Dendritic cell treated with granulocyte-macrophage colony-stimulating factor and Interleukin-4, amounts not matched to agents 40 ng/mL and 50 ng/mL, for 4 days (primary cell): ENCODE data around the gene FBXO31.
A peak's percentile ranks its signal among the peaks of the same experiment; 100 is the strongest.
"Not testable (repeated sequence)": the region's sequence is repeated elsewhere in the genome, so short reads cannot be mapped to it uniquely, and the experiment has no call there.

ENCODE experiments used
- H3K27ac Mint-ChIP-seq: one replicate; pipeline ENCODE4 v1.8.0; 2022; ENCODE audit warnings: mild to moderate bottlenecking, mixed read lengths
- H3K27me3 Mint-ChIP-seq: one replicate; pipeline ENCODE4 v1.8.0; 2022; ENCODE audit warnings: mild to moderate bottlenecking, mixed read lengths
- H3K36me3 Mint-ChIP-seq: one replicate; pipeline ENCODE4 v1.8.0; 2022; ENCODE audit warnings: low read depth, mixed read lengths
- H3K4me1 Mint-ChIP-seq: one replicate; pipeline ENCODE4 v1.8.0; 2022; ENCODE audit warnings: low read depth, mixed read lengths
- H3K4me3 Mint-ChIP-seq: one replicate; pipeline ENCODE4 v1.8.0; 2022; ENCODE audit warnings: mild to moderate bottlenecking, moderate library complexity, mixed read lengths
- H3K9me3 Mint-ChIP-seq: one replicate; pipeline ENCODE4 v1.8.0; 2022; ENCODE audit warnings: mixed read lengths
- intact Hi-C: fragments of 100-400 bp; cut with micrococcal nuclease; formaldehyde crosslinking; loops from one replicate; pipeline ENCODE4 v1.15.0; 2022

The FBXO31 gene

DNA sequence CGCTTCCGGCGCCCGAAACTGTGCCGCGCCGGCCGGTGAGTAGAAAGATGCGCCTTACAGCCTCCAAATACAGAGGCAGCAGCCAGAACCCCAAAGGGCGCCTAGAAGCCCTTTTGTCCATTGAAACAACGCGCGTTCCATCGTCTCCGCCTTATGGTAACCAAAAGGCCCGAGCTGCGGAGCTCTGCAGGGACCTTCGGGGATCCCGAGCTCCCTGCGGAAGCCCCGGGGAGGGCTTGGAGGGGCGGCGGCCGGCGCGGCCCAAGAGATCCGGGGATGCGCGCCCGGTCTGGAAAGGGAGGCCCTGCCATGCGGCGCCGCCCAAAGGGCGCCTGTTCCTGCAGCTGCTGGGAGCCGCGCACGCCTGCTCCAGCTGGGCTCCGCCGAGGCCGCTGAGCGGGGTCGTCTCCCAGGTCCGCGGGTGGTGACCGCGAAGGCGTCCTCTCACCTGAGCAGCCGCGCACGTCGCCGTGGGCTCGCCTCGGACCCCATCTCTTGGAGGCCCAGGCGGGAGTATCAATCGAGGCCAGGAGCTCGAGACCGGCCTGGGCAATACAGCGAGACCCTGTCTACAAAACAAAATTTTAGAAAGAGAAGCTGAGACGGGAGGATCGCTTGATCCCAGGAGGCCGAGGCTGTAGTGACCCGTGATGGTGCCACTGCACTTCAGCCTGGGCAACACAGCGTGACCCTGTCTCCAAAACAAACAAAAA lies 742 bp upstream of the FBXO31 start:
- Mint-ChIP-seq H3K36me3 (peaks cover 2% of the 10 kb centered on the region), H3K4me3 (peak overlapping the region; percentile 85), H3K27me3 (peaks cover 22% of the 10 kb centered on the region), H3K4me1 (peaks cover 63% of the 10 kb centered on the region), H3K9me3 (no peaks in the 10 kb centered on the region), H3K27ac (peak overlapping the region; percentile 92)
- intact Hi-C loops = loop anchor here (1.0 to 10.0 kb wide), 2 partner anchors 8 to 380 kb away; partner anchors contain the start of genes KLHDC4 and MAP1LC3B

DNA sequence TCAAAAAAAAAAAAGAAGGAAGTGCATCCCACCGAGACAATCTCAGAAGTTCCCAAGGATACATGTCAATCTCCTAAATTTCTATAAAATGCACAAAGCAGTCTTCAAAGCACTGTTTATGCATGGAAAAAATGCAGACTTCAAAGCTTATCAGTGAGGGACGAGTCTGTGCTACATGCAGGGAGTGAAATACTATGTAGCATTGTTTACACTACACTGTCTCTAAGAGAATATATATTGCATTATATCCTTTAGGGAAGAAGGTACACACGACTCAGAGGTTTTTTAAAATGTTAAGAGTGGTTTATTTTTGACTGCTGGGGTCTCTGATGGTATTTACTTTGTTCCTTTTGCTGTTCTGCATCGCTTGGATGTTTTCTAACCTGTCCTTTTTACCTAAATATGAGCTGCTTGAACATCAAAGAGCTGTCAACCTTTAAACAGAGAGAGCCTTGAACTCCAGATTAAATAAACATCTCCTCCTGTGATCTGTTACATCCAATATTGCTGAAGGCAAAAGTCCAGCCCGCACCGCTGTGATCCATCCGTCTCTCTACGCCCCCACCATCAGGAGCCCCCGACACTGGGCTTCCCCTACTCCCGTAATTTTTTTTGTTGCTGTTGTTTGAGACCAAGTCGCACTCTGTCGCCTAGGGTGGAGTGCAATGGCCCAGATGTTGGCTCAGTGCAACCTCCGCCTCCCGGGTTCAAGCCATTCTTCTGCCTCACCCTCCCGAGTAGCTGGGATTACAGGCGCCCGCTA lies 1.4 kb downstream of the FBXO31 start:
- Mint-ChIP-seq H3K4me1 (peaks cover 57% of the 10 kb centered on the region), H3K36me3 (no peaks in the 10 kb centered on the region), H3K4me3 (peak overlapping the region; percentile 85), H3K27me3 (peaks cover 26% of the 10 kb centered on the region), H3K9me3 (no peaks in the 10 kb centered on the region), H3K27ac (peak overlapping the region; percentile 92)
- intact Hi-C loops = loop anchor here (10.0 kb wide), 1 partner anchor 383 kb away; the partner anchor contains the start of gene KLHDC4

DNA sequence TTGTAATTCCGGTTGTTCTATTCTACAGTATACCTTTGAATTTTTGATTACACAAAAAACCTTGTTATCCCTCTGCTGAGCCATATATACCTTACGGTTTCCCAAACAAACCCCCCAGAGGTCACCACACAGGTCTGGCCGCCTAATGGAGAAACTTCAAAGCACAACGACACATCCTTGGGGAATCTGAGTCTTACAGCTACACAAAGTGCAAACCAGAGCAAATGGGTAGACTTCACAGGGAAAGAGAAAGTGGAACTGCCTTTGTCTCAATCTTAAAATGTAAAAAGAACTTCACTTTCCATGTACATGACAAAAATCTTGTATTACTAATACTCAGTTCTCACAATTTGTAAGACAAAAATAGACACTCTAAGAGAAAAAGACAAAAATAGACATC lies 2.7 kb downstream of the FBXO31 start:
- peaks cover 39% of the 10 kb centered on the region for H3K27me3 Mint-ChIP-seq
- H3K27ac Mint-ChIP-seq = no peak overlapping the region
- intact Hi-C loops = loop anchor here (10.0 kb wide), 1 partner anchor 384 kb away; the partner anchor contains the start of gene KLHDC4
- no peaks in the 10 kb centered on the region for H3K36me3 Mint-ChIP-seq
- no peaks in the 10 kb centered on the region for H3K9me3 Mint-ChIP-seq
- no peak overlapping the region for H3K4me3 Mint-ChIP-seq
- H3K4me1 Mint-ChIP-seq = peaks cover 55% of the 10 kb centered on the region

DNA sequence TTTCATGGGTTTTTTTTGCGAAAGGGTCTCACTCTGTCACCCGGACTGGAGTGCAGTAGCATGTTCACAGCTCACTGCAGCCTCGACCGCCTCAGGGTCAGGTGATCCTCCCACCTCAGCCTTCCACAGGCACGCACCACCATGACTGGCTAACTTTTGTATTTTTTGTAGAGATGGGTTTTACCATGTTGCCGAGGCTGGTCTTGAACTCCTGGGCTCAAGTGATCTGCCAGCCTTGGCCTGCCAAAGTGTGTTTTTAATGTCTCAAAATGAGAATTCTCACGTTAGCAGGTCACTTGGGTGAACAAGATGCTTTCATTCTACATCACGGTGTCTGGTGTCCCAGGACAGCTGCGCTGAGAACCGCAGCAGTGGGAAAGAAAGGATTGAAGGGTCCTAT lies 3.2 kb downstream of the FBXO31 start:
- Mint-ChIP-seq H3K9me3 (no peaks in the 10 kb centered on the region), H3K36me3 (no peaks in the 10 kb centered on the region), H3K27me3 (peaks cover 43% of the 10 kb centered on the region), H3K4me1 (peaks cover 55% of the 10 kb centered on the region), H3K27ac (no peak overlapping the region), H3K4me3 (no peak overlapping the region)
- intact Hi-C loops = loop anchor here (10.0 kb wide), 1 partner anchor 384 kb away; the partner anchor contains the start of gene KLHDC4

DNA sequence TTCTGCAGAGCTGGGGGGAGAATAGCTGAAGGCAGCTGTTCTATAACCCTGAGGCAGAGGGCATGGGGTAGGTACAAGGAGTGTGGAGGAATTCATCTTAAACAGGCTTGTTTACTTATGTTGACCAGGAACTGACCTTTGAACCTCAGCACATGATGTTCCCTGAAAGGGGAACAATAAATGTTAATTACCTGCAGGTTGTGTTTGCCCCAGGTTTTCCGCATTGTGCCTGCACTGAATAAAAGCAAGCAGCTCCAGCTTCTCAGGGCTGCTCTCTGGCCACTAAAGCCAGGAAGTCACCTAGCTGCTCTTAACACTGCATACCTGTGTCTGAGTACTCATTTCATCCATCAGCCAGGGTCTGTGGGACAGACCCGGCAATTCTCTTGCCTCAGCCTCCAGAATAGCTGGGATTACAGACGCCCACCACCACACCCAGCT lies 4.2 kb downstream of the FBXO31 start:
- intact Hi-C loops, H3K9me3 Mint-ChIP-seq, H3K27ac Mint-ChIP-seq, H3K36me3 Mint-ChIP-seq, H3K4me3 Mint-ChIP-seq: not testable (repeated sequence)
- peaks cover 47% of the 10 kb centered on the region for H3K4me1 Mint-ChIP-seq
- peaks cover 49% of the 10 kb centered on the region for H3K27me3 Mint-ChIP-seq

DNA sequence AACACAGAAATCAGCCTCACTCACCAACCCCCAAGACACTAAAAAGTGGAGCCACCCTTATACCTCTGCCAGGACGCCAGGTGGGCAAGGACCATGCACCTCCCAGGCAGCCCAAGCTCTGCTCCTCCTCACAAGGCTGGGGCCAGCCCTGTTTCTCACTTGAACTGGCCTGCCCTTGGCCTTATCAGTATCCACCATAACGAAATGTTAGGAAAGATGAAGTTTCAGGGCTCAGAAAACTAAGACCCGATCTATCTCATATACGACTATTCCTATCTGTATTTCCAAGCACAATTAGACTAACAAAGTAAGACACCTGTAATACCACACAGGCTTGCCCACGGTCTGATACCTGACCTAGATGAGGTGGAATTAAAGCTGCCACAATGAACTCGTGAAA lies 6.9 kb downstream of the FBXO31 start:
- H3K4me1 Mint-ChIP-seq = peaks cover 33% of the 10 kb centered on the region
- H3K4me3 Mint-ChIP-seq = no peak overlapping the region
- intact Hi-C loops = no loop called here
- H3K36me3 Mint-ChIP-seq = peaks cover 8% of the 10 kb centered on the region
- no peak overlapping the region for H3K27ac Mint-ChIP-seq
- H3K9me3 Mint-ChIP-seq = no peaks in the 10 kb centered on the region
- H3K27me3 Mint-ChIP-seq = peaks cover 59% of the 10 kb centered on the region

DNA sequence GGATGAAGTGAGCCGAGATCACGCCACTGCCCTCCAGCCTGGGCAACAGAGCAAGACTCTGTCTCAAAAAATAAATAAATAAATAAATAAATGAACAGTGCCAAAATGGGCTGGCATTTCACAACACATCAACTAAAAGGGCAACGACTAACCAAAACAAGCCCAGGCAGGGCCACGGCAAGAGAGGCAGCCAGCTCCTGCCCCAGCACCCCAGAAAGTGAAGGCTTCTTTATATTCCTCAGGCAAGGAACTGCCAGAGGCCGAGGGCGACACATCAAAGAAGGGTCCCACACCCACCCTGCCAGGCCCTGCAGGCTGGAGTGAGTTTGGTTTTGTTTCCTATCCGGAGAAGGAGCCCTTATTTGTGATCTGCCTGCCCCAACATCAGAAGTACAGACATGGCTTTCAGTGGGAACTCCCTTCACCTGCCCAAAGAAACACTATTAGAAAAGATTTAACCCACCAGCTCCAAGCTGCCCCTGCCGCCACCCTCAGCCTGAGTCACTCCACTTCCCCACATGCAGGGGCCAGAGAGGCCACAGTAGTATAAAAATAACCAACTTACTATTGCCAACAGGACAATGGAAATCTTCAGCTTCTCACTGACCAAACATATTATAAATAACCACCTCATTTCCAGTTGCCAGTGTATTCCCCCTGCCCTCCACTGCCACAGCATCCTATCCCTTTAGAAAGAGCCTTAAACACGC lies 8.0 kb downstream of the FBXO31 start:
- H3K4me3 Mint-ChIP-seq = no peak overlapping the region
- H3K9me3 Mint-ChIP-seq = no peaks in the 10 kb centered on the region
- intact Hi-C loops = no loop called here
- no peak overlapping the region for H3K27ac Mint-ChIP-seq
- peaks cover 8% of the 10 kb centered on the region for H3K36me3 Mint-ChIP-seq
- peaks cover 30% of the 10 kb centered on the region for H3K4me1 Mint-ChIP-seq
- H3K27me3 Mint-ChIP-seq = peaks cover 63% of the 10 kb centered on the region

DNA sequence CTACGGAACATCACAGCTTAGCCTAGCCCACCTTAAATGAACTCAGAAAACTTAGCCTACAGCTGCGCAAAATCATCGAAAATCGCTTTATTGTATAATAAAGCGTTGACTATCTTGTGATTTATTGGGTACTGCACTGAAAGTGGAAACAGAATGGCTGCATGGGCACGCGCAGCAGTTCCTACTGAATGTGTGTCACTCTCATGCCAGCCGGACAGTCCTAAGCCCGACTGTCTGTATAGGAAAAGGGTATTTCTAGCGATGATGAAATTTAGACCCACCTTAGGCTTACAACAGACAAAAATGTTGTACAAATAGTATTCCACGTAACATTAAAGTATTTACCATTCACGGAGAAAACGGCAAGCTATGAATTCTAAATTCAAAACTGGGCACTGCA lies 9.3 kb downstream of the FBXO31 start:
- H3K9me3 Mint-ChIP-seq = no peaks in the 10 kb centered on the region
- H3K27ac Mint-ChIP-seq = no peak overlapping the region
- no peak overlapping the region for H3K4me3 Mint-ChIP-seq
- H3K4me1 Mint-ChIP-seq = peaks cover 29% of the 10 kb centered on the region
- H3K27me3 Mint-ChIP-seq = peaks cover 71% of the 10 kb centered on the region
- intact Hi-C loops = no loop called here
- H3K36me3 Mint-ChIP-seq = peaks cover 8% of the 10 kb centered on the region

DNA sequence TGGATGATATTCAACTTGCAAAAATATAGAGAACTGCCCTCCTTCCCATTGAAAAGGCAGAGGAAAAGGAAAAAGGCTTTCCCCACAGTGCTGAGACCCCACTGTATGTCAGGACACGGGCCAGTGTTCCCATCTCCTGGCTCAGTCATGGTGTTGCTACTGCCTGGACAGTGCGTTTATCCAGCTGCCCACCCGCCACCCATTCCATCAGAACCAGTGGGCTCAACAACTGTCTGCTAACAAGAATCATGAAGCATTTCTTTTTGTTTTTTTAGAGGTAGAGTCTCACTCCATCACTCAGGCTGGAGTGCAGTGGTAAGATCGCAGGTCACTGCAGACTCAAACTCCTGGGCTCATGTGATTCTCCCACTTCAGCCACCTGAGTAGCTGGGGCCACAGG lies 11.3 kb downstream of the FBXO31 start:
- H3K36me3 Mint-ChIP-seq = peaks cover 13% of the 10 kb centered on the region

DNA sequence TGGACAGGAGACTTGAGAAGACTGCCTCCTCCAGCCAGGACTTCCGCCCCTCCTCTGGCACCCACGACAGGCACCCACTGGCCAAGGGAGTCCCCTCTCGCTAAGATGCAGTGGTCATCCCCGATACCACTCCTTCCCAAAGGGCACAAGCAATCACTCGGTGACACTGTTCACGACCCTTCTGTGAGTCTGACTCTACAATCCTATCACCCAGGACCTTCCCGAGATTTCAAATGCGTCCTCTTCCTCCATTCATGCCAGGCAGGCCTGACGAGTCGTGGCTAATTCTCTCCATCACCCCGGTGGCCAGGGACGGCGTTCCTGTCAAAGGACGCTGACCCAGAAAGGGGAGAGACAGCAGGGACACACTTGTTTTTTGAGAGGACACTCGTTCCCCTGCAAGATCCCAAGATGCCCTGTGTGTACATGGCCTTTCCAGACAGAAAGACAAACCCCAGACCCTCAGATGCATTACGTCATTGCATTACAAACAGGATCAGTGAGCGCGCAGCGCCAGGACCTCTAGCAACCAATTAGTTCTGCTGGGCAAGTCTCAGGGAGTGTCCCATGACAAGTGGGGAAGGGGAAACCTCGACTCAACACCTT lies 12.2 kb downstream of the FBXO31 start:
- Mint-ChIP-seq H3K27ac (no peak overlapping the region), H3K36me3 (peaks cover 19% of the 10 kb centered on the region), H3K4me1 (peaks cover 33% of the 10 kb centered on the region), H3K9me3 (no peaks in the 10 kb centered on the region), H3K4me3 (no peak overlapping the region), H3K27me3 (peaks cover 77% of the 10 kb centered on the region)
- intact Hi-C loops = no loop called here

More for the DNA sequence above, 11.3 kb downstream of the FBXO31 start:
- H3K27ac Mint-ChIP-seq = no peak overlapping the region
- H3K9me3 Mint-ChIP-seq = no peaks in the 10 kb centered on the region
- H3K27me3 Mint-ChIP-seq = peaks cover 76% of the 10 kb centered on the region
- intact Hi-C loops = no loop called here
- peaks cover 37% of the 10 kb centered on the region for H3K4me1 Mint-ChIP-seq
- no peak overlapping the region for H3K4me3 Mint-ChIP-seq

DNA sequence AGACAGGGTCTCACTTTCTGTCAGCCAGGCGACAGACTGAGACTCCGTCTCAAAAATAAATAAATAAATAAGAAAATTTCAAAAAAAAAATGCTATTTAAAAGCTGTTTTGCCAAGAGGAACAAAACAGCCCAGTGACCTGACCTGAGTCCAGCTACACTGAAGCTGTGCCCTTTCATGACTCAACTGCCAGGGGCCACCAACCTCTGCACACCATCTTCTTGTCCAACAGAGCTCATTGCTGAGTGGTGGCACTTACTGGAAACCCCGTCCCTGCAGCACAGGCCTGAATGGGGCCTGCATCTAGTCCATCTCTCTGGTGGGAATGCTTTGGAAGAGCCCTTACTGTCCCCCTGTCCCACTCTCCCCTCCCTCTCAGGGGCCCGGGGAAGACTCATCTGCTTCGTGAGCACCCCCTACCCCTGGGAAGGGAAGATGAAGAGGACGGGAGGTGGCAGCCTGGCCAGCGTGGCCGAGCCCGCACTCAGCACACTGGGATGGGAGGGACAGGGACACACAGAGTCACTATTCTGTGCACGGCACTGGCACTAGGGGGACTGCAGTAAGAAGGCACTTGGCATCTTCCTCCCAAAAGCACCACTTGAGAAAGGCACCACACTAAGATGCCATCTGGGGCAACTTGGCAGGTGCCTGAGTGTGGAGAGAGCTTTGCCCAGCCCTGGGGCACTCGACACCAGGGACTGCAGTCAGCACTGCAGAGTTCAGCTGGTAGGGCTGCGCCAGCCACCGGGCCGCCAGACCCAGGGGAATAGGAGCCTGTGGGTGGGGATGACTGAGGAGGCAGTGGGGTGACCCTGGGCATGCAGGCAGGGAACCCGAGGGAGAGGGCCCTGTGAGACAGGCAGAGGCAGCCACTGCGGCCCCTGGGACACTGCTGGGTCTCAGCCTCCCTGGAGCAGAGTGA lies 13.5 kb downstream of the FBXO31 start:
- peaks cover 78% of the 10 kb centered on the region for H3K27me3 Mint-ChIP-seq
- peaks cover 23% of the 10 kb centered on the region for H3K4me1 Mint-ChIP-seq
- intact Hi-C loops = no loop called here
- no peak overlapping the region for H3K4me3 Mint-ChIP-seq
- H3K36me3 Mint-ChIP-seq = peaks cover 30% of the 10 kb centered on the region
- H3K27ac Mint-ChIP-seq = no peak overlapping the region
- H3K9me3 Mint-ChIP-seq = no peaks in the 10 kb centered on the region

DNA sequence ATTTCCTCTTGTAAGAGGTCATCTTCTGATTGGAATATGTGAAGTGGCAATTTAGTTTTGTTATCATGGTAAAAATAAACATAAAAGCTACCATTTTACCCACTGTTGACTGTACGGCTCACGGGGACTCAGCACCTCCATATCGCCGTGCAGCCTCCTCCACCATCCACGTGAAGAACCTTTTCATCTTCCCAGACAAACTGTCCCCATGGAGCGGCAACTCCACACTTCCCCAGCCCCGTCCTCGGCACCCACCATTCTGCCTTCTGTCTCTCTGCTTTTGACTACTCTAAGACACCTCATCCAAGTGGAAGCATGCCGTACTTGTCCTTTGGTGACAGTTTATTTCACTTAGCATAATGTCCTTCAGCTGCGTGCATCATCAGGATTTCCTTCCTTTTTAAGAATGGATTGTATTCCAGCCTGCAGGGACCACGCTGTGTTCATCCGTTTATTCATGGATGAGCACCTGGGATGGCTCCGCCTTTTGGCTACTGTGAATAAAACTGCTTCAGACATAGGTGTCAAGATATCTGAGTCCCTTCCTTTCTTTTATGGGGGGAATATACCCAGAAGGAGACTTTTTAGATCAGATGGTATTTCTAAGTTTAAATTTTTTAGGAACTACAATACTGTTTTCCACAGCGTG lies 14.3 kb downstream of the FBXO31 start:
- Mint-ChIP-seq H3K36me3 (peaks cover 35% of the 10 kb centered on the region), H3K4me3 (no peak overlapping the region), H3K9me3 (no peaks in the 10 kb centered on the region), H3K27me3 (peaks cover 82% of the 10 kb centered on the region), H3K4me1 (peaks cover 23% of the 10 kb centered on the region), H3K27ac (no peak overlapping the region)
- intact Hi-C loops = no loop called here
